PC-3 (cell line): ENCODE data around the gene ARSB. TPM values are rescaled to one million over a fixed set of nuclear protein-coding genes. Genes with fewer than 3 reads are reported as not detected.

Experiments used
- ATAC-seq: fragments of 200-7000 bp; cut with Tn5 transposase; 2 replicates; pipeline ENCODE4 v1.9.1; 2020; ENCODE audit warnings: mild to moderate bottlenecking, moderate library complexity
- BruUV-seq: library from RNA; stranded (reverse); fragments of 400-500 nt; replicated peaks from 2 replicates; lab custom pipeline; 2021; lab: Mats Ljungman, UMichigan
- CTCF ChIA-PET: fragments of 300-600 bp; sonication (Branson Sonifier 250); formaldehyde crosslinking; loops from one replicate; lab custom pipeline; 2022; ENCODE audit warnings: antibody characterized with exemption; lab: Charles Lee
- POLR2A ChIA-PET: fragments of 300-600 bp; sonication (Branson Sonifier 250); formaldehyde crosslinking; loops from one replicate; lab custom pipeline; 2022; ENCODE audit warnings: antibody characterized with exemption; ENCODE audit not compliant: unreplicated experiment; lab: Charles Lee
- DNase-seq: peaks from one replicate; pipeline ENCODE4 v3.0.0-alpha.2; 2015
- H2AFZ ChIP-seq: fragments of 300-600 bp; sonication (generic); 2 replicates; pipeline ENCODE4 v1.6.0; 2016; ENCODE audit warnings: antibody characterized with exemption, low read length
- H3F3A ChIP-seq: fragments of 300-600 bp; sonication (generic); one replicate; pipeline ENCODE4 v1.6.0; 2017; ENCODE audit warnings: antibody characterized with exemption, low read length, control low read depth, mild to moderate bottlenecking; ENCODE audit not compliant: unreplicated experiment
- H3K27ac ChIP-seq: fragments of 300-600 bp; sonication (generic); 2 replicates; pipeline ENCODE4 v1.5.1; 2016; ENCODE audit warnings: mild to moderate bottlenecking, low read length
- H3K27me3 ChIP-seq: fragments of 300-600 bp; sonication (generic); 2 replicates; pipeline ENCODE4 v1.6.1; 2016; ENCODE audit warnings: low read length, mixed read lengths
- H3K36me3 ChIP-seq: fragments of 300-600 bp; sonication (generic); 2 replicates; pipeline ENCODE4 v1.6.1; 2016; ENCODE audit warnings: low read depth, mixed run types, low read length, mixed read lengths
- H3K4me1 ChIP-seq: fragments of 300-600 bp; sonication (generic); 2 replicates; pipeline ENCODE4 v1.5.1; 2016; ENCODE audit warnings: low read length; ENCODE audit not compliant: insufficient read depth
- H3K4me2 ChIP-seq: fragments of 300-600 bp; sonication (generic); 2 replicates; pipeline ENCODE4 v1.6.0; 2016; ENCODE audit warnings: low read length
- H3K4me3 ChIP-seq: fragments of 300-600 bp; sonication (generic); 2 replicates; pipeline ENCODE4 v1.5.1; 2016; ENCODE audit warnings: mild to moderate bottlenecking, low read length, mixed read lengths
- H3K79me2 ChIP-seq: fragments of 300-600 bp; sonication (generic); 2 replicates; pipeline ENCODE4 v1.6.1; 2017; ENCODE audit warnings: low read length, mixed read lengths
- H3K9ac ChIP-seq: fragments of 300-600 bp; sonication (generic); 2 replicates; pipeline ENCODE4 v1.6.0; 2016; ENCODE audit warnings: mild to moderate bottlenecking, low read length
- H3K9me2 ChIP-seq: fragments of 300-600 bp; sonication (generic); replicated peaks from 2 replicates; pipeline ENCODE4 v1.6.1; 2016; ENCODE audit warnings: mixed run types, low read length, mixed read lengths
- H3K9me3 ChIP-seq: fragments of 300-600 bp; sonication (generic); 2 replicates; pipeline ENCODE4 v1.6.1; 2016; ENCODE audit warnings: low read length, mixed read lengths
- H4K20me1 ChIP-seq: fragments of 300-600 bp; sonication (generic); 2 replicates; pipeline ENCODE4 v1.6.1; 2016; ENCODE audit warnings: low read length, mixed read lengths
- EZH2 ChIP-seq: fragments of 300-600 bp; sonication (generic); IDR thresholded peaks from one replicate; pipeline ENCODE4 v1.6.1; 2017; ENCODE audit warnings: antibody characterized with exemption, mild to moderate bottlenecking, low read length; ENCODE audit not compliant: unreplicated experiment
- EZH2phosphoT487 ChIP-seq: fragments of 300-600 bp; sonication (generic); IDR thresholded peaks from 2 replicates; pipeline ENCODE4 v1.6.1; 2018; ENCODE audit warnings: mild to moderate bottlenecking, antibody characterized with exemption, low read length, borderline replicate concordance
- intact Hi-C: fragments of 100-400 bp; cut with micrococcal nuclease; formaldehyde crosslinking; loops from 2 replicates; pipeline ENCODE4 v1.9.0; 2023
- total RNA-seq: library from RNA; depleted of rRNA; stranded (reverse); fragments of >200 nt; gene quantifications from 2 replicates; pipeline ENCODE4 v1.2.3, GENCODE V29; 2014
- TF ChIP-seq, protein P1 (sequence below): fragments of 300-600 bp; sonication (generic); conservative IDR thresholded peaks from 2 replicates; pipeline ENCODE4 v1.5.1; 2017; ENCODE audit warnings: antibody characterized with exemption, low read depth, mild to moderate bottlenecking, low read length

ARSB gene
- total RNA-seq, 1 experiment from 2014 or later: 8.1 TPM

DNA sequence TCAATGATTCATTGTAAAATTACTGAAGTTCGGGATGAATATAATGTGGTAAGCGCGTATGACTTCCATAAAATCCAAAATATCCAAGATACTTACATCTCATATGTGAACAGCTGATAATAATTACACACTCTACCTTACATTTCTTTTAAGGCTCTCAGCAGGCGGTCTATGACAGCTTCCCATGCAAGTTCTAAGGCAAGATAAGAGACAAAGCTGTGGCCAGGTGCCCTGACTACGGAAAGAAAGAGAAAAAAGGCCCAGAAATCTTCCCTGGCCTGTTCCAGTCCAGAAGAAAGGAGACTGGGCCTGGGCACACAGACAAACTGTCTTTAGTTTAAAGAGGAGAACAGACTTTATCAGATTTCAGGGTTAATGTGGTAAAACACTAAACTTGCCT, 69.1 kb downstream of the ARSB start:
- H3K9ac ChIP-seq: no peak overlapping the region
- no peak overlapping the region for H3K4me2 ChIP-seq
- no peaks in the 10 kb centered on the region for H3K4me1 ChIP-seq
- TF ChIP-seq, protein P1, sequence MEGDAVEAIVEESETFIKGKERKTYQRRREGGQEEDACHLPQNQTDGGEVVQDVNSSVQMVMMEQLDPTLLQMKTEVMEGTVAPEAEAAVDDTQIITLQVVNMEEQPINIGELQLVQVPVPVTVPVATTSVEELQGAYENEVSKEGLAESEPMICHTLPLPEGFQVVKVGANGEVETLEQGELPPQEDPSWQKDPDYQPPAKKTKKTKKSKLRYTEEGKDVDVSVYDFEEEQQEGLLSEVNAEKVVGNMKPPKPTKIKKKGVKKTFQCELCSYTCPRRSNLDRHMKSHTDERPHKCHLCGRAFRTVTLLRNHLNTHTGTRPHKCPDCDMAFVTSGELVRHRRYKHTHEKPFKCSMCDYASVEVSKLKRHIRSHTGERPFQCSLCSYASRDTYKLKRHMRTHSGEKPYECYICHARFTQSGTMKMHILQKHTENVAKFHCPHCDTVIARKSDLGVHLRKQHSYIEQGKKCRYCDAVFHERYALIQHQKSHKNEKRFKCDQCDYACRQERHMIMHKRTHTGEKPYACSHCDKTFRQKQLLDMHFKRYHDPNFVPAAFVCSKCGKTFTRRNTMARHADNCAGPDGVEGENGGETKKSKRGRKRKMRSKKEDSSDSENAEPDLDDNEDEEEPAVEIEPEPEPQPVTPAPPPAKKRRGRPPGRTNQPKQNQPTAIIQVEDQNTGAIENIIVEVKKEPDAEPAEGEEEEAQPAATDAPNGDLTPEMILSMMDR: no peak
- TF ChIP-seq EZH2phosphoT487: no peak
- no peak for TF ChIP-seq EZH2
- DNase-seq (no peak), ATAC-seq (no peak)
- ChIA-PET CTCF (no interaction called here), POLR2A (no interaction called here)
- H2AFZ ChIP-seq: no peak overlapping the region
- intact Hi-C loops: no loop called here
- H3F3A ChIP-seq: no peaks in the 10 kb centered on the region
- no peaks in the 10 kb centered on the region for H4K20me1 ChIP-seq
- H3K9me2 ChIP-seq: no peaks in the 10 kb centered on the region
- no peak overlapping the region for H3K4me3 ChIP-seq
- H3K9me3 ChIP-seq: no peaks in the 10 kb centered on the region
- no TSS peak for BruUV-seq
- no peaks in the 10 kb centered on the region for H3K79me2 ChIP-seq
- no peaks in the 10 kb centered on the region for H3K27me3 ChIP-seq
- no peak overlapping the region for H3K27ac ChIP-seq
- no peaks in the 10 kb centered on the region for H3K36me3 ChIP-seq

DNA sequence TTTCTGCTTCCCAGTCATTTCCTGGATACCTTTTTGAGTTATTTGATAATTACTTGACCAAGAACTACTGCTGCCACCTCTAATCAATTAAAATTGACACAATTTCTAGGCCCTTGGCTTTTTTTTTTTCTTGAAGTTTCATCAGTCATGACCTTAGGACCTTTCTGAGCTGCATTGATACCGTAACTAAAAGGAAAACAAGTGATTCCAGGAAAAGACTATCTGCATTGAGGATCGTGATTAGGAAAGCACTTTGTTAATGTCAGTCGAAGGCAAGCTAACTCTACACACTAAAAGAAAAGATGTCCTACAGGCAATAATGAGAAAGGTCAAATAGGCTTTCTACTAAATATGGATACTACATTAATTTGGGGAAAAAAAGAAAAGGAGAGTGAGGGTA, 69.9 kb downstream of the ARSB start:
- DNase-seq (no peak), ATAC-seq (no peak)
- no peak overlapping the region for H2AFZ ChIP-seq
- no peak for TF ChIP-seq EZH2
- TF ChIP-seq, protein P1: no peak
- no peak for TF ChIP-seq EZH2phosphoT487
- no peak overlapping the region for H3K4me3 ChIP-seq
- intact Hi-C loops: no loop called here
- H3K36me3 ChIP-seq: no peaks in the 10 kb centered on the region
- BruUV-seq: no TSS peak
- H3K9ac ChIP-seq: no peak overlapping the region
- ChIA-PET POLR2A (interaction anchor here (0.7 kb wide), 1 partner anchor 232 kb away, joined by 5 read pairs; no protein-coding TSS in a partner anchor), CTCF (no interaction called here)
- H3K27me3 ChIP-seq: no peaks in the 10 kb centered on the region
- no peaks in the 10 kb centered on the region for H4K20me1 ChIP-seq
- H3K79me2 ChIP-seq: no peaks in the 10 kb centered on the region
- no peaks in the 10 kb centered on the region for H3F3A ChIP-seq
- H3K9me3 ChIP-seq: no peaks in the 10 kb centered on the region
- no peak overlapping the region for H3K27ac ChIP-seq
- H3K4me2 ChIP-seq: no peak overlapping the region
- H3K4me1 ChIP-seq: no peaks in the 10 kb centered on the region
- no peaks in the 10 kb centered on the region for H3K9me2 ChIP-seq

DNA sequence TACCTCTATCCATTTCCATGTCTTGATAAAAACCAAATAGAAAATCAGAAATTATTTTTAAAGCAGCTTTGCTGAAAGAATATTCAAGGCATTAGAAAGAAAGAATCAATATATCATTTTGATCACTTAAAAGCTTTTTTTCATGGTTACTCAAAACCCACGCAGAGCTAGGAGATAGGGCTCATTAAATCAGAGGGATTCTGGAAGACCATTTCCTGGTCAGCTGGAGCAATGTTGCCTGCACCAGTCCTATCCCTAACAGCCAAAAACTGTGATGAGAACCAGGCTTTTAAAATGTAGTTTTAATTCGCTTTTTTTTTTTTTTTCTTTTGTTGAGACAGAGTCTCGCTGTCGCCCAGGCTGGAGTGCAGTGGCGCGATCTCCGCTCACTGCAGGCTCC, 72.3 kb downstream of the ARSB start:
- ChIA-PET POLR2A (no interaction called here), CTCF (no interaction called here)
- Histone ChIP-seq H3K79me2 (no peaks in the 10 kb centered on the region), H3K9me2 (no peaks in the 10 kb centered on the region), H3K27ac (no peak overlapping the region), H3K36me3 (no peaks in the 10 kb centered on the region), H3K27me3 (no peaks in the 10 kb centered on the region), H3K4me3 (no peak overlapping the region), H3K9ac (no peak overlapping the region), H3F3A (no peaks in the 10 kb centered on the region), H3K9me3 (no peaks in the 10 kb centered on the region), H3K4me2 (no peak overlapping the region), H2AFZ (no peak overlapping the region), H4K20me1 (no peaks in the 10 kb centered on the region), H3K4me1 (no peaks in the 10 kb centered on the region)
- DNase-seq: no peak
- no TSS peak for BruUV-seq
- ATAC-seq: no peak
- TF ChIP-seq, protein P1: no peak
- TF ChIP-seq EZH2: no peak
- no peak for TF ChIP-seq EZH2phosphoT487
- intact Hi-C loops: no loop called here
